ENCODE measurements around the gene POLL. TPM values are rescaled to one million over a fixed set of nuclear protein-coding genes. Genes with fewer than 3 reads are reported as not detected.

The POLL gene
- total and polyA plus RNA-seq, 11 donors = 12.3 to 21.6 (median 17.7) TPM

GRCh38 chr10:101557541-101557940, 30.5 kb downstream of the POLL start:
- H3K9me3 ChIP-seq = no peaks in the 10 kb centered on the region
- peaks cover 0 to 33% (median 28%) of the 10 kb centered on the region in 9 donors for H3K36me3 ChIP-seq
- intact Hi-C loops (cut with DNase I) = no loop called here
- H3K4me3 ChIP-seq = no peak overlapping the region
- DNase-seq (no peak), ATAC-seq (no peak)
- peaks cover 0 to 4% (median 0%) of the 10 kb centered on the region in 12 donors for H3K4me1 ChIP-seq
- H3K27me3 ChIP-seq = no peaks in the 10 kb centered on the region
- H3K27ac ChIP-seq = no peak overlapping the region
- TF ChIP-seq POLR2A (IDR thresholded peaks at IDR 0.05) = no peak
- no peak for TF ChIP-seq CTCF (IDR thresholded peaks at IDR 0.05)
- WGBS, 4 donors = 67 to 91% (median 87%) methylated on average over 2 of the region's 2 CpGs

GRCh38 chr10:101552442-101552841, 35.6 kb downstream of the POLL start:
- intact Hi-C loops (cut with DNase I) = no loop called here

GRCh38 chr10:101550965-101551364, 37.1 kb downstream of the POLL start:
- 70 to 93% (median 91%) methylated on average over 2 of the region's 2 CpGs for WGBS, 4 donors
- TF ChIP-seq CTCF (IDR thresholded peaks at IDR 0.05) (no peak), POLR2A (IDR thresholded peaks at IDR 0.05) (no peak)
- no peak for DNase-seq
- Histone ChIP-seq H3K27ac (no peak overlapping the region), H3K4me3 (no peak overlapping the region), H3K36me3 (peaks cover 0 to 61% (median 45%) of the 10 kb centered on the region in 9 donors), H3K27me3 (no peaks in the 10 kb centered on the region), H3K9me3 (no peaks in the 10 kb centered on the region), H3K4me1 (peaks cover 0 to 13% (median 5%) of the 10 kb centered on the region in 12 donors)
- ATAC-seq = no peak
- intact Hi-C loops (cut with DNase I) = no loop called here

More at GRCh38 chr10:101552442-101552841, 35.6 kb downstream of the POLL start:
- no peak overlapping the region for H3K27ac ChIP-seq
- 98 to 99% (median 98%) methylated on average over 3 of the region's 3 CpGs for WGBS, 4 donors
- no peak for DNase-seq
- no peaks in the 10 kb centered on the region for H3K9me3 ChIP-seq
- peaks cover 0 to 12% (median 5%) of the 10 kb centered on the region in 12 donors for H3K4me1 ChIP-seq
- TF ChIP-seq CTCF (IDR thresholded peaks at IDR 0.05) (no peak), POLR2A (IDR thresholded peaks at IDR 0.05) (no peak)
- ATAC-seq = no peak
- peaks cover 0 to 61% (median 45%) of the 10 kb centered on the region in 9 donors for H3K36me3 ChIP-seq
- no peak overlapping the region for H3K4me3 ChIP-seq
- H3K27me3 ChIP-seq = no peaks in the 10 kb centered on the region

- TF ChIP-seq POLR2A (IDR thresholded peaks at IDR 0.05) = no peak
- no peak for TF ChIP-seq CTCF (IDR thresholded peaks at IDR 0.05)
- Histone ChIP-seq H3K9me3 (no peaks in the 10 kb centered on the region), H3K27ac (no peak overlapping the region), H3K36me3 (peaks cover 0 to 23% (median 8%) of the 10 kb centered on the region in 9 donors), H3K27me3 (no peaks in the 10 kb centered on the region), H3K4me1 (peaks cover 0 to 15% (median 5%) of the 10 kb centered on the region in 12 donors), H3K4me3 (no peak overlapping the region)
- intact Hi-C loops (cut with DNase I) = no loop called here
- no peak for ATAC-seq
- no peak for DNase-seq
Measured at GRCh38 chr10:101545898-101546297, 42.2 kb downstream of the POLL start.

Data from heart left ventricle (tissue), 16 donors.